CD4-positive, alpha-beta T cell treated with Interleukin-21 for 1 hour (primary cell): ENCODE measurements around the gene HS3ST2.

ENCODE experiments used
- DNase-seq: peaks from one replicate; pipeline ENCODE4 v3.0.0-alpha.2; 2020

The HS3ST2 gene

GRCh38 chr16:22813948-22814710 lies at the start of gene HS3ST2:
Gene HS3ST2, plus strand, starts transcription at chr16:22814162. Its CDS starts 449 bp downstream, at chr16:22814611.
- no peak for DNase-seq

DNA sequence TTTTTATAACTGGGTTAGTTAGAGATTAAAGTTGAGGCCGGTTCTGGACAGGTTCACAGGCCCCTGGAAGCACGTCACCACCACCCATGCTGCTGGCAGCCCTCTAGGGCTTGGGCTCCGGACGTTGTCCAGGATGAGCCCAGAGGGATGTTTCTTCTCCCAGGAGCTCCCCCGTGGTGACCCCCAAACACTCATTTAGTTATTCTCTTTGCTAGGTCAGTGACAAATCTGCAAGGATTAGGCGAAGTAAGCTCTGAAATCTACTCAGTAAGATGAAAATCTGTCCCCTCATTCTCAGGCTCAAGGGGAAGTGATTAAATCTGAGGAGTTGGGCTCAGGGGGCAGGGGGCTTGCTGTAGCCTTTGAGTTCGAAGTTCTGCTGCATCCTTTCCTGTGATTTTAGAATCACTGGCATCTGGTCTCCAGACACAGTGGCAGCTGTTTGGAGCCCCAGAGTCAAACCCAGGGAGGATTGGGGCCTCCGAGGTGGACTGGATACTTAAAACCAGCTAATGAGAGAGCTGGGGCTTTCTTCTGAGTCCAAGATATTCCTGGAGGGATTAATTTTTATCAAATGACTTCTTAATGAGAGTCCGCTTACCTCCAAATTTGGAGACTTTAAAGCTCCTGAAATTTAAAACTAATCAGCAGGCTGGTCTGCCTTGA lies 49.2 kb upstream of the HS3ST2 start:
- no peak for DNase-seq

DNA sequence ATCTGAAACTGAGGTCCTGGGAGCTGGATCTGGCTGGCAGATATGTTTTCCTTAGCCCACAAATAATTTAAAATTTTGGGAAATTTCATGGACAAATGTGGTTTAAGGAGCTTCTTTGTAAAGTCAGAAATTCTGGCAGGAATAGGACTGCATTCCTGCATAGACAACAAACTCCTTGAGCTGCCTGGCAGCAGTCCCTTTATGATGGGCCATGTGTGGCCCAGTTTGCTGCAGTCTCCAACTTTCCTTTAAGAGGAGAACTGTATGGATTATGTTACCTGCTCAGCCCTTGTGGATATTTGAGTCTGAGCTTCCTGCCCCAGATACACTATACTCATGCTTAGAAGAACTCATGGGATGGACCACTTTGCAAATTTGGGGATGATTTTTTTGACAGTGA lies 48.5 kb upstream of the HS3ST2 start:
- no peak for DNase-seq

GRCh38 chr16:22770866-22771265 lies 43.1 kb upstream of the HS3ST2 start:
- no peak for DNase-seq

DNA sequence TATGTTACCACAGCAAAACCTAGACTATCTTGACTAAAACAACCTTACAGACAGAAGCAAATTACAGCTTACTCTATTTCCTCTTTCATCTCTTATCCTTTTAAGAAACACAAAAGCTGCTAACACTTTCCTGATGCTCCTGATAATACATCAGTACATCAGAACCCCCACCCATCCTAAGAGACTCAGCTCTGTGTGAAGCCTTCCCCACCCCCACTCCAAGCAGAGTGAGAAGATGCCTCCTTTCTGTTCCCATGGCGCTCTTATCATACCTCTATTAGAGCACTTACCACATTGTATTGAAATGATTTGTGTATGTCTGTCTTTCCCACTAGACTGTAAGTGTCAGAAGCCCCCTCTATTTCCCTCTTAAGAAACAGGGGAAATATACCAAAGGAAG lies 42.4 kb upstream of the HS3ST2 start:
- no peak for DNase-seq

DNA sequence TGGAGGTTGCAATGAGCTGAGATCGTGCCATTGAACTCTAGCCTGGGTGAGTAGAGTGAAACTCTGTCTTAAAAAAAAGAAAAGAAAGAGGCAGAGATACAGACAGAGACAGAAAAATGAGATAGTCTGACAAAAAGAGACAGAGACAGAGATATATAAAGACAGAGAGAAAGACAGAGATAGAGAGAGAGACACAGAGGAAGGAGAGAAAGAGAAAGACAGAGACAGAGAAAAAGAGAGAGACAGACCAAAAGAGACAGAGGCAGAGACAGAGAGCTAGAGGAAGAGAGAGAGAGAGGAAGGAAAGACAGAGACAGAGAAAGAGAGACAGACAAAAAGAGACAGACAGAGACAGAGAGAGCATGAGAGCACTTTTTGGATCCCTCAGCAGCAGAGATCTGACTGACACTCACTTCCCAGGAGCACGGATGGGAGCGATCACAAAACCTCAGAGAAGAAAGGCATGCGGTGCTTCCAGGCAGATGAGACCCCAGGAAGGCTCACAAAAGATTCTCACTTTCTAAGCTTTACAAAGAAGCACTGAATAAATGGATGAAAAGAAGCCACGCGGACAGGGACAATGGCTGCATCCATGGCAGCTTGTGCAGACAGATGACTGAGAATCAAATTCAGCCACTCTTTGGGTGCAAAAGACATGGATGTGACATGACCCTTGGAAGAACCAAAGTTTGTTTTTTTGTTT lies 38.6 kb upstream of the HS3ST2 start:
- DNase-seq, result no peak

GRCh38 chr16:22781480-22781879 lies 32.5 kb upstream of the HS3ST2 start:
- DNase-seq, result no peak

GRCh38 chr16:22782314-22782713 lies 31.6 kb upstream of the HS3ST2 start:
- no peak for DNase-seq

- DNase-seq, result no peak
These were observed 29.2 kb upstream of the HS3ST2 start for GRCh38 chr16:22784690-22785214.

DNA sequence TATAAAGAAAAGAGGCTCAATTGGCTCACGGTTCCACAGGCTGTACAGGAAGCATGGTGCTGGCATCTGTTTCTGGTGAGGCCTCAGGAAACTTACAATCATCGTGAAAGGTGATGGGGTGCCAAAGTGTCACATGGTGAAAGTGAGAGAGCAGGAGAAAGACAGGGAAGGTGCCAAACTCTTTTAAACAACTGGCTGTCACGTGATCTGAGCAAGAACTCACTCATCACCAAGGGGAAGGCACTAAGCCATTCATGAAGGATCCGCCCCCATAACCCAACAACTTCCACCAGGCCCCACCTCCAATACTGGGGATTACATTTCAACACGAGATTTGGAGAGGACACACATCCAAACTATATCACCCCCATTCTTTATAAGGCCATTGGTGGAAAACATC lies 28.4 kb upstream of the HS3ST2 start:
- no peak for DNase-seq

DNA sequence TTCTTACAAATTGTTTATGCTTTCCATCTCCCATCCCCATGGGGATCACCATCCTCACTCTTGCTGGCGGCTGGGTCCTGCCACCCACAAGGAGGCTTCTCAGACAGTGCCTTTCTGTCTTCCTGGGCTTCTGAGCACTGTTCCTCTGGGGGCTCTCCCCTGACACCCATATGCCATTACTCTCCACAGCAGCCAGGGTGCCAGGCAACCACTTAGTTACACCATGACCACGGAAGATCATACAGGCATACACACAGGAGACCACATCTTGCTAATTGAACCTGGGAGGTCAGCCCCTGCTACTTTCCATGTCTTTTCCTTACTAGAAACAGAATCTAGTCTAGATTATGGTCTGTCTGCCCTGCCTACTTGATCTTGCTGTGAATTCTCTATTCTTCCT lies 27.7 kb upstream of the HS3ST2 start:
- no peak for DNase-seq

GRCh38 chr16:22786691-22787090 lies 27.3 kb upstream of the HS3ST2 start:
- DNase-seq, result no peak

GRCh38 chr16:22787466-22788192 lies 26.3 kb upstream of the HS3ST2 start:
- DNase-seq, result no peak

DNA sequence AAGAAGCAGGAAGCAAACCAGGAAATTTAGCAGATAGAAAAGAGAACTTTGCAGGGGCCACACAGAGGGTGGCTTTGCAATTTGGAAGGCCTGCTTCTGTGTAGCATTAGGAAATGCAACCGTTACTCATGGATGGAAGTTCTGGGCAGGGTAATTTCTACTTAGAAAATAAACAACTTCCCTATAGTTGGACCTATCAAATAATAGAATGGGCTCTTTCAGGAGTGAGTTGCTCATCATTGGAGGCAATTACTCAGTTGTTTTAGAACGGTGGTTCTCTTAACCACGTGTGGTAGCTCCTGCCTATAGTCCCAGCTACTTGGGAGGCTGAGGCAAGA lies 25.8 kb upstream of the HS3ST2 start:
- no peak for DNase-seq

- DNase-seq, result no peak
These were observed 24.5 kb upstream of the HS3ST2 start for GRCh38 chr16:22789281-22789945.

GRCh38 chr16:22797551-22797950 lies 16.4 kb upstream of the HS3ST2 start:
- DNase-seq, result no peak

- DNase-seq, result no peak
These were observed 14.8 kb upstream of the HS3ST2 start for GRCh38 chr16:22799113-22799512.

GRCh38 chr16:22804893-22805292 lies 9.1 kb upstream of the HS3ST2 start:
- DNase-seq, result no peak

DNA sequence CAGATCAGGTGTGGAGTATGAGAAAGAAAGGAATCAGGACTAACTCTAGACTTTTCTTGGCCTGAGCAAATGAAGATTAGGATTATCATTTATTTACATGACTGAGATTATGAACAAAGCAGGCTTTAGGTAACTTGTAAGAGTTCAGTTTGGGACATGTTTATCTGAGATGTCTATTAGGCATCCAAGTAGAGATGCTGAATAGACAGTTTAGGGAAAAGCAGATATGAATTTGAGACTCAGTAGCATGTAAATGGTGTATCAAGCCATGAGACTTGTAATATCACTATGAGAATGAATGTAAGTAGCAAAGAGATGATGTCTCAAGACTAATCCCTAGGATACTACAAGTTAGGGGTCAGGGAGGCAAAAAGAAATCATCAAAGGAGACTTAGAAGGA lies 8.6 kb upstream of the HS3ST2 start:
- DNase-seq, result no peak

DNA sequence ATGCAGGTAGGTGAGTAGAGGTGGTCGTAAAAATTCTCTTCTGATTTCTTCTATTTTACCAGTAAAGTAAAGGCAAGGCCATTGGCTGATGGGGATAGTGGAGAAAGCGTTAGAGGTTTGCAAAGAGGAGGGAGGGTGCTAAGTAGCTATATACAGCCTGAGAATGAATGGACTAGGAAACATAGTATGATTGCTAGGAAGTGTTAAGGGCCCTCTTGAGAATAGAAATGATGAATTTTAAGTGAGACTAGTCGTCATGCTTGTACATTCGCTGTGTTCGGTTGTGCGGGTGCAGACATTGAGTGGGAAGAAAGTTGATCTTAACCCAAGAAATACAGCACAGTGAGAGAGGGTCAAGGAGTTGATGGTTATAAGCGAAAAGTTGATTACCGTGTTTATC lies 7.2 kb upstream of the HS3ST2 start:
- DNase-seq, result no peak

DNA sequence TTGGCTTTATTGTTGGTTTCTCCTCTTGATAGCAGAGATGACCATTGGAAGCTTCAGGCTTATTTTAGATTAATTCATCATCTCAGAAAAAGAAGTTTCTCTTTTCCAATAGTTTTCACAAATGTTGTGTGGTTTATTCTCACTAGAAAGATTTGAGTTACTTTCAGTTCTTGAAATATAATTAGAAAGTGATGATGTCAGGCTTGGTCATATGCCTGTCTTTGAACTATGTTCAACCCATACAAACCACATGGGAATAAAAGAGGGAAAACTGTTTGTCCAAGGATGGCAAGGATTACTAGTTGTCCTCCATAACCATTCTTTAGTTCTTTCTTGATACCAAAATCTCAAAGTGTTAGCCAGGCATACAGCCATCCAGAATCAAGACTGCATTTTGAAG lies 3.7 kb upstream of the HS3ST2 start:
- DNase-seq, result no peak

- no peak for DNase-seq
These were observed 577 bp upstream of the HS3ST2 start for GRCh38 chr16:22813223-22813947.
